Gastrocnemius medialis (tissue), 4 donors: Measurements from ENCODE around the gene MRPS10. TPM values are rescaled to one million over a fixed set of nuclear protein-coding genes. Genes with fewer than 3 reads are reported as not detected.
A peak's percentile ranks its signal among the peaks of the same experiment; 100 is the strongest.

Experiments
- ATAC-seq, 2 donors: fragments of 150-250 bp; one replicate each; pipeline ENCODE4 v1.9.1; 2016
- DNase-seq, 2 donors: peaks; one replicate each; pipeline ENCODE4 v3.0.0-alpha.2; 2019
- H3K27ac ChIP-seq, 4 donors: fragments of 200-600 bp; sonication (generic); 1 replicate in 1 of 4; 2 replicates in 3 of 4; pipeline ENCODE4 v1.5.1; 2016 to 2018; ENCODE audit warnings: mild to moderate bottlenecking in 2 of 4, moderate library complexity in 1 of 4
- H3K27me3 ChIP-seq, 3 donors: fragments of 200-600 bp; sonication (generic) in 2 of 3; 1 replicate in 1 of 3; 2 replicates in 2 of 3; pipeline versions ENCODE4 v1.5.1 to v1.6.0; 2016 to 2019; ENCODE audit warnings: mild to moderate bottlenecking in 1 of 3, moderate library complexity in 1 of 3
- H3K36me3 ChIP-seq, 2 donors: fragments of 200-600 bp; sonication (generic) in 1 of 2; one replicate each; pipeline ENCODE4 v1.5.1; 2017 to 2018
- H3K4me1 ChIP-seq, 2 donors: fragments of 200-600 bp; sonication (generic) in 1 of 2; one replicate each; pipeline ENCODE4 v1.5.1; 2016 to 2017; ENCODE audit warnings: mild to moderate bottlenecking in 2 of 2
- H3K4me3 ChIP-seq, 4 donors: fragments of 200-600 bp; sonication (generic) in 3 of 4; 1 replicate in 1 of 4; 2 replicates in 3 of 4; pipeline ENCODE4 v1.5.1; 2016 to 2019; ENCODE audit warnings: mild to moderate bottlenecking in 2 of 4
- H3K9me3 ChIP-seq, 3 donors: fragments of 200-600 bp; sonication (generic) in 2 of 3; 1 replicate in 1 of 3; 2 replicates in 2 of 3; pipeline ENCODE4 v1.5.1; 2016 to 2019
- CTCF ChIP-seq, 5 experiments: fragments of 450-650 bp in 3 of 5; fragments of 200-600 bp in 2 of 5; sonication (generic) in 2 of 5; IDR thresholded peaks in 4 of 5; conservative IDR thresholded peaks in 1 of 5; 1 replicate in 4 of 5; 2 replicates in 1 of 5; pipeline ENCODE4 v1.5.1; 2016 to 2019; ENCODE audit warnings: antibody characterized with exemption in 5 of 5, mild to moderate bottlenecking in 3 of 5, moderate library complexity in 3 of 5
- POLR2A ChIP-seq, 2 donors: fragments of 450-650 bp; IDR thresholded peaks; one replicate each; pipeline ENCODE4 v1.6.1; 2017; ENCODE audit warnings: antibody characterized with exemption in 2 of 2, mild to moderate bottlenecking in 2 of 2, moderate library complexity in 2 of 2
- in situ Hi-C, 4 donors: fragments of 200-750 bp; cut with MboI; loops; one replicate each; pipeline versions ENCODE4 v1.15.0 to v1.8.0; 2017; ENCODE audit warnings: low sequenced_read_pairs in 4 of 4
- intact Hi-C: fragments of 100-400 bp; cut with DNase I; formaldehyde crosslinking; loops from one replicate; pipeline ENCODE4 v1.15.1; 2023; ENCODE audit warnings: low total_unique reads
- total RNA-seq, 4 donors: library from RNA; depleted of rRNA; stranded (reverse); fragments of >200 nt; gene quantifications; one replicate each; pipeline versions ENCODE4 v1.1.0 to v1.2.3, GENCODE V29; 2016

Gene MRPS10
- total RNA-seq, 4 donors from 2014 or later: 52.2 to 63.7 (median 56.0) TPM

GRCh38 chr6:42166444-42167141, 51.1 kb downstream of the MRPS10 start:
- H3K27ac ChIP-seq: no peak overlapping the region
- intact Hi-C loops: loop anchor here (1.0 kb wide), 1 partner anchor 91 kb away; no protein-coding TSS in a partner anchor
- no peaks in the 10 kb centered on the region for H3K36me3 ChIP-seq
- TF ChIP-seq POLR2A (IDR thresholded peaks at IDR 0.05): no peak
- peak; percentile 78 to 94 (median 87) for TF ChIP-seq CTCF (IDR thresholded peaks at IDR 0.05 in 4 of 5, conservative IDR thresholded peaks at IDR 0.05 in 1 of 5)
- H3K4me1 ChIP-seq: no peaks in the 10 kb centered on the region
- H3K27me3 ChIP-seq: no peaks in the 10 kb centered on the region
- DNase-seq: peak; percentile 22 to 31
- peak in 1 of 2 donors; percentile 74 for ATAC-seq
- no peak overlapping the region for H3K4me3 ChIP-seq
- in situ Hi-C loops: loop anchor here (5.0 to 10.0 kb wide), 2 partner anchors 89 to 92 kb away; no protein-coding TSS in a partner anchor
- H3K9me3 ChIP-seq: no peaks in the 10 kb centered on the region

GRCh38 chr6:42165016-42165415, 52.6 kb downstream of the MRPS10 start:
- Histone ChIP-seq H3K9me3 (no peaks in the 10 kb centered on the region), H3K27me3 (no peaks in the 10 kb centered on the region), H3K4me1 (no peaks in the 10 kb centered on the region), H3K36me3 (no peaks in the 10 kb centered on the region), H3K4me3 (no peak overlapping the region), H3K27ac (no peak overlapping the region)
- ATAC-seq (no peak), DNase-seq (no peak)
- TF ChIP-seq CTCF (IDR thresholded peaks at IDR 0.05 in 4 of 5, conservative IDR thresholded peaks at IDR 0.05 in 1 of 5) (no peak), POLR2A (IDR thresholded peaks at IDR 0.05) (no peak)
- in situ Hi-C loops (loop anchor here (5.0 to 10.0 kb wide), 2 partner anchors 88 to 90 kb away; no protein-coding TSS in a partner anchor), intact Hi-C loops (no loop called here)

DNA sequence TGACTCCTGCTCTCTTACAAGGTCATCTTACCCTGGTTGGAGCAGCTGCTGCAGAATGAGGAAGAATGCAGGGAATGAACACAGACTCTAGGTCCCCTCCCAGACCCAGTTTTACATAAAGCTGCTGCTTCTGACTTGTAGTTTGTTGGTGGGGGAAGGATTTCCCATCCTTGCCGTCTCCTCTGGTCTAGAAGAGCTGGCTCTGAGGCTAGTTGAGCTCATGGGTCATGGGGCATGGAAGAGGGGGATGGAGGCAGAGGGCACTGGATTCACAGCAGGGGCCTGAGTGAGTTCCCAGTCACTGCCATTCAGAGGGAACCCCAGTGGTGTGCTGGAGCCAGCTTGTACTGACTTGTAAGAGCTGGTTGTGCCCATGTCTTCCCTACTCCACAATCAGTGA, 53.7 kb downstream of the MRPS10 start:
- intact Hi-C loops: no loop called here
- ATAC-seq (no peak), DNase-seq (no peak)
- Histone ChIP-seq H3K27me3 (no peaks in the 10 kb centered on the region), H3K27ac (no peak overlapping the region), H3K9me3 (no peaks in the 10 kb centered on the region), H3K36me3 (no peaks in the 10 kb centered on the region), H3K4me3 (no peak overlapping the region), H3K4me1 (no peaks in the 10 kb centered on the region)
- TF ChIP-seq POLR2A (IDR thresholded peaks at IDR 0.05): no peak
- in situ Hi-C loops: loop anchor here in 2 of 4 donors (10.0 kb wide), 1 partner anchor 89 kb away; no protein-coding TSS in a partner anchor

DNA sequence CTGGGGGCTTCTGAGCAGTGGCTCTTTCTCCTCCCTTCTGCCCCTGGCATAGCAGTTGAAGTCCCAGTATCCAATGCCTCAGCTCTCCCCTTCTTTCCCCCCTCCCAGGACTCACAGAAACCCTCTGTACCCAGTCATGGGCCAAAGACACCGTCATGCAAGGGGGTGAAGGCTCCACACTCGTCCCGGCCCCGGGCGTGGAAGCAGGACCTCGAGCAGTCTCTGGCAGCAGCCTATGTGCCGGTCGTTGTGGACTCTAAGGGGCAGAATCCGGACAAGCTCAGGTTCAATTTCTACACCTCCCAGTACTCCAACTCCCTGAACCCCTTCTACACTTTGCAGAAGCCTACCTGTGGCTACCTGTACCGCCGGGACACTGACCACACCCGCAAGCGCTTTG, 54.8 kb downstream of the MRPS10 start:
- H3K36me3 ChIP-seq: no peaks in the 10 kb centered on the region
- H3K4me1 ChIP-seq: no peaks in the 10 kb centered on the region
- in situ Hi-C loops: loop anchor here in 2 of 4 donors (10.0 kb wide), 1 partner anchor 88 kb away; no protein-coding TSS in a partner anchor
- no peaks in the 10 kb centered on the region for H3K9me3 ChIP-seq
- intact Hi-C loops: no loop called here
- TF ChIP-seq POLR2A (IDR thresholded peaks at IDR 0.05): no peak
- no peak for TF ChIP-seq CTCF (IDR thresholded peaks at IDR 0.05 in 4 of 5, conservative IDR thresholded peaks at IDR 0.05 in 1 of 5)
- H3K4me3 ChIP-seq: no peak overlapping the region
- no peaks in the 10 kb centered on the region for H3K27me3 ChIP-seq
- no peak overlapping the region for H3K27ac ChIP-seq
- ATAC-seq: no peak
- no peak for DNase-seq

DNA sequence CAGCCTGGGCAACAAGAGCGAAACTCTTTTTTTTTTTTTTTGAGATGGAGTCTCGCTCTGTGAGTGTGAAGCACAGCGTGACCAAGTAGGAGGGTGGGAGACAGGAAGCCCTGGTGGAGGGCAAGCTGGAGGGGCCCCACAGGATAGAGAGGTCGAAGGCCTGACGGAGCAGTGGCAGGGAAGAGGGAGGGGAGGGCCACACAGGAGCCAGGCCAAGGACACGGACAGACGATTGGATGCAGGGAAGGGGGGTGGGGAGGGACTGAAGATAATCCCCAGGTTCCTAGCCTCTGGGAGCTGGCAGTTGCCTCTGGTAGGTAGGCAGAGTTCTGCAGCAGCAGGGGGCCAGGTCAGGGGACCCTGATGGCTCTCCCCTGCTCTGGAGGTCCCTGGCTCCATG, 55.3 kb downstream of the MRPS10 start:
- TF ChIP-seq CTCF (IDR thresholded peaks at IDR 0.05 in 4 of 5, conservative IDR thresholded peaks at IDR 0.05 in 1 of 5) (no peak), POLR2A (IDR thresholded peaks at IDR 0.05) (no peak)
- no peaks in the 10 kb centered on the region for H3K36me3 ChIP-seq
- DNase-seq (no peak), ATAC-seq (no peak)
- H3K4me1 ChIP-seq: no peaks in the 10 kb centered on the region
- no peak overlapping the region for H3K4me3 ChIP-seq
- H3K9me3 ChIP-seq: no peaks in the 10 kb centered on the region
- in situ Hi-C loops (loop anchor here in 2 of 4 donors (10.0 kb wide), 1 partner anchor 88 kb away; no protein-coding TSS in a partner anchor), intact Hi-C loops (no loop called here)
- H3K27ac ChIP-seq: no peak overlapping the region
- no peaks in the 10 kb centered on the region for H3K27me3 ChIP-seq
